ENCODE results near the gene TTLL12. TPM values are rescaled to one million over a fixed set of nuclear protein-coding genes. Genes with fewer than 3 reads are reported as not detected.

Gene TTLL12
- total RNA-seq, 2 experiments from 2014 or later, result 66.5 to 71.5 TPM

DNA sequence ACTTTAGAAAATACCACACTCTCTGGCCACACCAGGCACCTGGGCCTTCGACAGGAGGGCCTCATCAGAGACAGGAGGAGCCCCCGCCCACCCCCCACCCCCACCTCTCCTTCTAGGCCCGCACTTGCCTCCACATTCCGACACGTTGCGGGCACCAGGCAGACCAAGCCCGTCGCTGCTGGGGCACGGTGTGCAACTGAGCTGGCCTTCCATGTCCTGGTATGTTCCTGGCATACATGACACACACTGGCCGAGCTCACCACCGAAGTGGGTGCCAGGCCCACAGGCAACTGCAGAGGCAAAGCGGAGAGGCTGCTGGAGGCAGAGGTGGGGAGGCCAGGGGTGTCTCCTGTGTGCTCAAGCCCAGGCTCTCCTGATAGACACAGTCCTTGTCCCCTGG lies 27.0 kb upstream of the TTLL12 start:
- Histone ChIP-seq H3K4me3 (ENCODE audit: low read depth, low read length, poor library complexity, severe bottlenecking) (no peak overlapping the region), H3K9me3 (ENCODE audit: low read length) (no peaks in the 10 kb centered on the region), H3K79me2 (ENCODE audit: insufficient read depth, low read depth, low read length) (no peaks in the 10 kb centered on the region), H3K4me1 (ENCODE audit: insufficient read depth, low read length, poor library complexity, severe bottlenecking) (no peaks in the 10 kb centered on the region), H2AFZ (ENCODE audit: low read length) (no peak overlapping the region), H3K4me2 (ENCODE audit: low read length) (no peak overlapping the region), H3K9me2 (ENCODE audit: insufficient read depth, low read length) (no peaks in the 10 kb centered on the region), H3K36me3 (ENCODE audit: insufficient read depth, low read length) (no peaks in the 10 kb centered on the region), H4K20me1 (ENCODE audit: insufficient read depth, low read length) (no peaks in the 10 kb centered on the region), H3K27ac (ENCODE audit: low read depth, low read length, poor library complexity, severe bottlenecking) (no peak overlapping the region)
- no TSS peak for BruUV-seq (replicated peaks)
- ChIA-PET CTCF (ENCODE audit: unreplicated experiment) (no interaction called here), POLR2A (interaction anchor here (1.0 kb wide), 1 partner anchor 26 kb away, joined by 3 read pairs; no protein-coding TSS in a partner anchor)
- no peak for TF ChIP-seq EZH2phosphoT487 (IDR thresholded peaks at IDR 0.05; ENCODE audit: borderline replicate concordance, low read depth, low read length)
- TF ChIP-seq, protein P1, sequence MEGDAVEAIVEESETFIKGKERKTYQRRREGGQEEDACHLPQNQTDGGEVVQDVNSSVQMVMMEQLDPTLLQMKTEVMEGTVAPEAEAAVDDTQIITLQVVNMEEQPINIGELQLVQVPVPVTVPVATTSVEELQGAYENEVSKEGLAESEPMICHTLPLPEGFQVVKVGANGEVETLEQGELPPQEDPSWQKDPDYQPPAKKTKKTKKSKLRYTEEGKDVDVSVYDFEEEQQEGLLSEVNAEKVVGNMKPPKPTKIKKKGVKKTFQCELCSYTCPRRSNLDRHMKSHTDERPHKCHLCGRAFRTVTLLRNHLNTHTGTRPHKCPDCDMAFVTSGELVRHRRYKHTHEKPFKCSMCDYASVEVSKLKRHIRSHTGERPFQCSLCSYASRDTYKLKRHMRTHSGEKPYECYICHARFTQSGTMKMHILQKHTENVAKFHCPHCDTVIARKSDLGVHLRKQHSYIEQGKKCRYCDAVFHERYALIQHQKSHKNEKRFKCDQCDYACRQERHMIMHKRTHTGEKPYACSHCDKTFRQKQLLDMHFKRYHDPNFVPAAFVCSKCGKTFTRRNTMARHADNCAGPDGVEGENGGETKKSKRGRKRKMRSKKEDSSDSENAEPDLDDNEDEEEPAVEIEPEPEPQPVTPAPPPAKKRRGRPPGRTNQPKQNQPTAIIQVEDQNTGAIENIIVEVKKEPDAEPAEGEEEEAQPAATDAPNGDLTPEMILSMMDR (conservative IDR thresholded peaks at IDR 0.05; ENCODE audit: low read length), result no peak
- no peak for DNase-seq (ENCODE audit: low spot score)
- intact Hi-C loops (cut with micrococcal nuclease; ENCODE audit: unreplicated experiment), result no loop called here

DNA sequence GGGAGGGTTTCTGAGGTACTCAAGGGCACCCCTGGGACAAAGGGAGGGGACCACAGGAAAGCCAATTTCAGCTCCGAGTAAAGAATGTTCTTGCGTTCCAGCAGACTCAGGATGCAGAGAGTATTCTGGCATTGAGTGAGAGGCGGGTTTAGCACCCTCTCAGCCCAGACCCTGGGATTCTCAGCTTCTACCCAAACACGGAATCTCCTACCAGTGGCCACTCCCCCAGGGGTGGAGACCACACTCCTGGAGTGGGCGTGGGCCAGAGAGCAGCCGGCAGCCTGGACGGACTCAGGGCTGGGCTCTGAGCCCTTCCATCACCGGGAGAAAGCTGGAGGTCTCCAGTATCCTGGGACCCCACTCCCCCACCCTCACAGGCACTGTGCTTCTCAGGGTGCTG lies 26.1 kb upstream of the TTLL12 start:
- no peak overlapping the region for H3K4me3 ChIP-seq (ENCODE audit: low read depth, low read length, poor library complexity, severe bottlenecking)
- intact Hi-C loops (cut with micrococcal nuclease; ENCODE audit: unreplicated experiment), result no loop called here
- no peaks in the 10 kb centered on the region for H3K79me2 ChIP-seq (ENCODE audit: insufficient read depth, low read depth, low read length)
- H3K4me2 ChIP-seq (ENCODE audit: low read length), result no peak overlapping the region
- BruUV-seq (replicated peaks), result no TSS peak
- H2AFZ ChIP-seq (ENCODE audit: low read length), result no peak overlapping the region
- no peak for TF ChIP-seq EZH2phosphoT487 (IDR thresholded peaks at IDR 0.05; ENCODE audit: borderline replicate concordance, low read depth, low read length)
- TF ChIP-seq, protein P1 (conservative IDR thresholded peaks at IDR 0.05; ENCODE audit: low read length), result no peak
- H3K36me3 ChIP-seq (ENCODE audit: insufficient read depth, low read length), result no peaks in the 10 kb centered on the region
- H3K4me1 ChIP-seq (ENCODE audit: insufficient read depth, low read length, poor library complexity, severe bottlenecking), result no peaks in the 10 kb centered on the region
- no peaks in the 10 kb centered on the region for H3K9me2 ChIP-seq (ENCODE audit: insufficient read depth, low read length)
- no peak for DNase-seq (ENCODE audit: low spot score)
- no peak overlapping the region for H3K27ac ChIP-seq (ENCODE audit: low read depth, low read length, poor library complexity, severe bottlenecking)
- H4K20me1 ChIP-seq (ENCODE audit: insufficient read depth, low read length), result no peaks in the 10 kb centered on the region
- ChIA-PET POLR2A (interaction anchor here (1.0 kb wide), 1 partner anchor 25 kb away, joined by 3 read pairs; no protein-coding TSS in a partner anchor), CTCF (ENCODE audit: unreplicated experiment) (no interaction called here)
- no peaks in the 10 kb centered on the region for H3K9me3 ChIP-seq (ENCODE audit: low read length)

DNA sequence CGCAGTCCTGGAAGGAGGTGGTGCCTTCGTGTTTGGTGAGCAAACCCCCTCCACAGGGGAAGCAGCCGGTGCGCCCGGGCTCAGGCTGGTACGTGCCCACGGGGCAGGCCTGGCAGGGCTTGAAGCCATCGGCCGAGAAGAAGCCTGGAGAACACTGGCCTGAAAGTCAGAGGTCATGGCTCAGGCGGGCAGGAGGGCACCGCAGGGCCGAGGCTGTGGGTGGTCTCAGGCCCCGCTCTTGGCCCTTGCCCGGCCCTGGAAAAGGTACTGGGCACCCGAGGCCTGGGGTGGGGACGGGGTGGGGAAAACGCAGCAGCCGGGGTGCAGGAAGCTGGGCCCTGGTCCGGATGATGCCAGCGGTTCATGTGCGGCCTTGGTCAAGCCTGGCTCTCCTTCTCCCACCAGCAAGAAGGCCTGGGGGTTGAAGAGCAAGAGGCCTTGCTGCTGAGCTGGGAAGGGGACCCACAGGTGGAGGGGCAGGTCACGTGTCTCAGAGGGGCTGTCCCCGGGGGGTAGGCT lies 25.6 kb upstream of the TTLL12 start:
- CTCF ChIA-PET (ENCODE audit: unreplicated experiment), result no interaction called here
- Histone ChIP-seq H4K20me1 (ENCODE audit: insufficient read depth, low read length) (no peaks in the 10 kb centered on the region), H3K27ac (ENCODE audit: low read depth, low read length, poor library complexity, severe bottlenecking) (no peak overlapping the region), H3K9me2 (ENCODE audit: insufficient read depth, low read length) (no peaks in the 10 kb centered on the region), H3K4me1 (ENCODE audit: insufficient read depth, low read length, poor library complexity, severe bottlenecking) (no peaks in the 10 kb centered on the region), H2AFZ (ENCODE audit: low read length) (no peak overlapping the region), H3K4me3 (ENCODE audit: low read depth, low read length, poor library complexity, severe bottlenecking) (no peak overlapping the region), H3K36me3 (ENCODE audit: insufficient read depth, low read length) (no peaks in the 10 kb centered on the region), H3K79me2 (ENCODE audit: insufficient read depth, low read depth, low read length) (no peaks in the 10 kb centered on the region), H3K4me2 (ENCODE audit: low read length) (no peak overlapping the region), H3K9me3 (ENCODE audit: low read length) (no peaks in the 10 kb centered on the region)
- TF ChIP-seq, protein P1 (conservative IDR thresholded peaks at IDR 0.05; ENCODE audit: low read length), result no peak
- TF ChIP-seq EZH2phosphoT487 (IDR thresholded peaks at IDR 0.05; ENCODE audit: borderline replicate concordance, low read depth, low read length), result no peak
- no peak for DNase-seq (ENCODE audit: low spot score)
- no TSS peak for BruUV-seq (replicated peaks)
- intact Hi-C loops (cut with micrococcal nuclease; ENCODE audit: unreplicated experiment), result no loop called here
- POLR2A ChIA-PET, result no interaction called here

Measured in OCI-LY7 (cell line).